Stomach (tissue), 4 donors: ENCODE results near the gene SULF2.

ENCODE experiments used
- POLR2A ChIP-seq, 4 donors: fragments of 450-650 bp; IDR thresholded peaks; one replicate each; pipeline ENCODE4 v1.6.1; 2016; ENCODE audit warnings: antibody characterized with exemption in 4 of 4, control low read depth in 2 of 4, mild to moderate bottlenecking in 1 of 4, moderate library complexity in 1 of 4
- POLR2AphosphoS5 ChIP-seq, 3 donors: sonication (generic); formaldehyde crosslinking; IDR thresholded peaks; one replicate each; pipeline ENCODE4 v1.6.1; 2016; ENCODE audit warnings: antibody characterized with exemption in 3 of 3
- TF ChIP-seq, protein P1 (sequence below), 7 experiments: fragments of 450-650 bp in 4 of 7; fragments of 200-600 bp in 3 of 7; sonication (generic) in 3 of 7; IDR thresholded peaks; one replicate each; pipeline ENCODE4 v1.5.1; 2016 to 2019; ENCODE audit warnings: antibody characterized with exemption in 7 of 7, control low read depth in 2 of 7, mild to moderate bottlenecking in 1 of 7

DNA sequence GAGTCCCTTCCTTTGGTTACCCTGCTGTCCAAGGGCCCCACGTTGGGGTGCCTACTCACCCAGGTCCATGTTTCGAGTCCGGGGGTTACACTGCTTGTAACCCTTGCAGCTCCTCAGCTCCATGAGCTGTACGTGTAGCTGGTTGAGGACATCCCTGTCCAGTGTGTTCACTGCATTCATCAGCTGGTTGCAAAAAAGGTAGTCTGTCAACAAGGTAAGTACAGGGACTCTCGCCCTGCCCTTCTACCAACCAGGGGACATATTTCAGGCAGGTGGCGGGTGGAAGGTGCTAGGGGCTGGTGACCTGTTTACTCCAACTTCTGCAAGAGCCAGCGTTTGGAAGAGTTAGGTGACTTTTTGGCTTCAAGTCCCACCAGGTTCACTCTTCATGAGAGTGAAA, 123.6 kb downstream of the SULF2 start:
- TF ChIP-seq POLR2A (IDR thresholded peaks at IDR 0.05), result no peak
- TF ChIP-seq POLR2AphosphoS5 (IDR thresholded peaks at IDR 0.05), result no peak
- TF ChIP-seq, protein P1, sequence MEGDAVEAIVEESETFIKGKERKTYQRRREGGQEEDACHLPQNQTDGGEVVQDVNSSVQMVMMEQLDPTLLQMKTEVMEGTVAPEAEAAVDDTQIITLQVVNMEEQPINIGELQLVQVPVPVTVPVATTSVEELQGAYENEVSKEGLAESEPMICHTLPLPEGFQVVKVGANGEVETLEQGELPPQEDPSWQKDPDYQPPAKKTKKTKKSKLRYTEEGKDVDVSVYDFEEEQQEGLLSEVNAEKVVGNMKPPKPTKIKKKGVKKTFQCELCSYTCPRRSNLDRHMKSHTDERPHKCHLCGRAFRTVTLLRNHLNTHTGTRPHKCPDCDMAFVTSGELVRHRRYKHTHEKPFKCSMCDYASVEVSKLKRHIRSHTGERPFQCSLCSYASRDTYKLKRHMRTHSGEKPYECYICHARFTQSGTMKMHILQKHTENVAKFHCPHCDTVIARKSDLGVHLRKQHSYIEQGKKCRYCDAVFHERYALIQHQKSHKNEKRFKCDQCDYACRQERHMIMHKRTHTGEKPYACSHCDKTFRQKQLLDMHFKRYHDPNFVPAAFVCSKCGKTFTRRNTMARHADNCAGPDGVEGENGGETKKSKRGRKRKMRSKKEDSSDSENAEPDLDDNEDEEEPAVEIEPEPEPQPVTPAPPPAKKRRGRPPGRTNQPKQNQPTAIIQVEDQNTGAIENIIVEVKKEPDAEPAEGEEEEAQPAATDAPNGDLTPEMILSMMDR (IDR thresholded peaks at IDR 0.05), result no peak
